HEK293 (cell line): ENCODE measurements around the gene INSL3.

ENCODE experiments used
- GLI4 ChIP-seq: fragments of 450-650 bp; formaldehyde crosslinking; IDR thresholded peaks from 2 replicates; pipeline ENCODE4 v1.5.1; 2016; ENCODE audit warnings: missing biosample characterization, missing genetic modification characterization
- IKZF3 ChIP-seq: fragments of 450-650 bp; IDR thresholded peaks from 2 replicates; pipeline ENCODE4 v1.5.0; 2018; ENCODE audit warnings: missing biosample characterization, mild to moderate bottlenecking, missing genetic modification characterization, moderate library complexity
- KLF16 ChIP-seq: fragments of 450-650 bp; formaldehyde crosslinking; IDR thresholded peaks from 2 replicates; pipeline ENCODE4 v1.5.1; 2017; ENCODE audit warnings: missing biosample characterization, missing genetic modification characterization
- PRDM10 ChIP-seq: fragments of 450-650 bp; formaldehyde crosslinking; IDR thresholded peaks from 2 replicates; pipeline ENCODE4 v1.5.1; 2016; ENCODE audit warnings: missing biosample characterization, missing genetic modification characterization
- PRDM4 ChIP-seq: fragments of 450-650 bp; formaldehyde crosslinking; IDR thresholded peaks from 2 replicates; pipeline ENCODE4 v1.5.1; 2017; ENCODE audit warnings: missing biosample characterization, missing genetic modification characterization
- SCRT1 ChIP-seq: fragments of 450-650 bp; formaldehyde crosslinking; IDR thresholded peaks from 2 replicates; pipeline ENCODE4 v1.5.1; 2016; ENCODE audit warnings: missing biosample characterization, missing genetic modification characterization, borderline replicate concordance
- SETDB1 ChIP-seq: IDR thresholded peaks from one replicate; pipeline ENCODE4 v1.6.1; 2017; ENCODE audit warnings: mild to moderate bottlenecking, low read length, moderate library complexity, mixed read lengths; ENCODE audit not compliant: insufficient read length
- SP2 ChIP-seq: fragments of 450-650 bp; formaldehyde crosslinking; IDR thresholded peaks from 2 replicates; pipeline ENCODE4 v1.5.1; 2016; ENCODE audit warnings: missing biosample characterization, missing genetic modification characterization
- YY2 ChIP-seq: fragments of 450-650 bp; formaldehyde crosslinking; IDR thresholded peaks from 2 replicates; pipeline ENCODE4 v1.5.1; 2016; ENCODE audit warnings: missing biosample characterization, missing genetic modification characterization
- ZNF114 ChIP-seq: fragments of 450-650 bp; formaldehyde crosslinking; IDR thresholded peaks from 2 replicates; pipeline ENCODE4 v1.5.0; 2017; ENCODE audit warnings: missing biosample characterization, missing genetic modification characterization
- ZNF18 ChIP-seq: fragments of 450-650 bp; formaldehyde crosslinking; IDR thresholded peaks from 2 replicates; pipeline ENCODE4 v1.5.1; 2016; ENCODE audit warnings: missing biosample characterization, missing genetic modification characterization
- ZNF223 ChIP-seq: fragments of 450-650 bp; formaldehyde crosslinking; IDR thresholded peaks from 2 replicates; pipeline ENCODE4 v1.5.1; 2016; ENCODE audit warnings: missing biosample characterization, missing genetic modification characterization
- ZNF248 ChIP-seq: fragments of 450-650 bp; formaldehyde crosslinking; IDR thresholded peaks from 2 replicates; pipeline ENCODE4 v1.5.1; 2017; ENCODE audit warnings: missing biosample characterization, missing genetic modification characterization
- ZNF274 ChIP-seq, 2 experiments: fragments of 200-500 bp in 1 of 2; fragments of 450-650 bp in 1 of 2; sonication (Bioruptor generic) in 1 of 2; formaldehyde crosslinking in 1 of 2; IDR thresholded peaks; 2 replicates each; pipeline versions ENCODE4 v1.5.1 to v1.6.1; 2014 to 2016; ENCODE audit warnings: borderline replicate concordance in 1 of 2, inconsistent platforms in 1 of 2, low read length in 1 of 2, missing biosample characterization in 1 of 2, missing genetic modification characterization in 1 of 2
- ZNF48 ChIP-seq: fragments of 450-650 bp; formaldehyde crosslinking; IDR thresholded peaks from 2 replicates; pipeline ENCODE4 v1.5.1; 2016; ENCODE audit warnings: missing biosample characterization, missing genetic modification characterization
- ZNF580 ChIP-seq: fragments of 450-650 bp; formaldehyde crosslinking; IDR thresholded peaks from 2 replicates; pipeline ENCODE4 v1.5.1; 2016; ENCODE audit warnings: missing biosample characterization, missing genetic modification characterization
- ZNF639 ChIP-seq: fragments of 450-650 bp; formaldehyde crosslinking; IDR thresholded peaks from 2 replicates; pipeline ENCODE4 v1.5.1; 2016; ENCODE audit warnings: missing biosample characterization, missing genetic modification characterization
- ZNF707 ChIP-seq: fragments of 450-650 bp; formaldehyde crosslinking; IDR thresholded peaks from 2 replicates; pipeline ENCODE4 v1.5.1; 2016; ENCODE audit warnings: missing biosample characterization, missing genetic modification characterization
- ZNF830 ChIP-seq: fragments of 450-650 bp; IDR thresholded peaks from 2 replicates; pipeline ENCODE4 v1.5.0; 2018; ENCODE audit warnings: missing biosample characterization, missing genetic modification characterization, low read depth, mild to moderate bottlenecking, moderate library complexity

Gene INSL3

GRCh38 chr19:17766543-17767131, 54.7 kb downstream of the INSL3 start (continued):
- no peak for TF ChIP-seq ZNF707
- TF ChIP-seq ZNF830 (tag by site-specific recombination): no peak
- TF ChIP-seq ZNF114 (tag by site-specific recombination): no peak
- no peak for TF ChIP-seq ZNF223
- no peak for TF ChIP-seq ZNF580
- 0 out of 2 replicates have a peak, but pooled peaks have one; percentile 60 for TF ChIP-seq IKZF3 (tag by site-specific recombination)
- TF ChIP-seq YY2 (tag by site-specific recombination): no peak
- peak; percentile 37; the same call in 1 of the 2 replicates for TF ChIP-seq SP2 (tag by site-specific recombination)
- TF ChIP-seq ZNF248 (tag by site-specific recombination): no peak
- TF ChIP-seq ZNF274 (IDR thresholded peaks at IDR 0.05; ENCODE audit: low read length): no peak
- no peak for TF ChIP-seq ZNF274 (tag by site-specific recombination; IDR thresholded peaks at IDR 0.05; ENCODE audit: borderline replicate concordance)
- no peak for TF ChIP-seq GLI4 (tag by site-specific recombination)
- no peak for TF ChIP-seq KLF16 (tag by site-specific recombination)
- TF ChIP-seq ZNF639 (tag by site-specific recombination): no peak
- no peak for TF ChIP-seq ZNF18
- no peak for TF ChIP-seq ZNF48 (tag by site-specific recombination)
- TF ChIP-seq SETDB1: no peak
- TF ChIP-seq PRDM4 (tag by site-specific recombination): no peak
- no peak for TF ChIP-seq PRDM10 (tag by site-specific recombination)
- no peak for TF ChIP-seq SCRT1 (tag by site-specific recombination)
- TF ChIP-seq, all 188 proteins: peak for 25
